Smooth muscle cell of the brain vasculature (primary cell): ENCODE results near the gene PCDHB12.
"Not testable (repeated sequence)": the region's sequence is repeated elsewhere in the genome, so short reads cannot be mapped to it uniquely, and the experiment has no call there.

Experiments
- DNase-seq: peaks from one replicate; pipeline ENCODE4 v3.0.0-alpha.2; 2012; ENCODE audit warnings: low read depth, low spot score

The PCDHB12 gene

DNA sequence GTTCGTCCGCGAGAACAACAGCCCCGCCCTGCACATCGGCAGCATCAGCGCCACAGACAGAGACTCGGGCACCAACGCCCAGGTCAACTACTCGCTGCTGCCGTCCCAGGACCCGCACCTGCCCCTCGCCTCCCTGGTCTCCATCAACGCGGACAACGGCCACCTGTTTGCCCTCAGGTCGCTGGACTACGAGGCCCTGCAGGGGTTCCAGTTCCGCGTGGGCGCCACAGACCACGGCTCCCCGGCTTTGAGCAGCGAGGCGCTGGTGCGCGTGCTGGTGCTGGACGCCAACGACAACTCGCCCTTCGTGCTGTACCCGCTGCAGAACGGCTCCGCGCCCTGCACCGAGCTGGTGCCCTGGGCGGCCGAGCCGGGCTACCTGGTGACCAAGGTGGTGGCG is 1.8 kb downstream of the PCDHB12 start:
- not testable (repeated sequence) for DNase-seq

DNA sequence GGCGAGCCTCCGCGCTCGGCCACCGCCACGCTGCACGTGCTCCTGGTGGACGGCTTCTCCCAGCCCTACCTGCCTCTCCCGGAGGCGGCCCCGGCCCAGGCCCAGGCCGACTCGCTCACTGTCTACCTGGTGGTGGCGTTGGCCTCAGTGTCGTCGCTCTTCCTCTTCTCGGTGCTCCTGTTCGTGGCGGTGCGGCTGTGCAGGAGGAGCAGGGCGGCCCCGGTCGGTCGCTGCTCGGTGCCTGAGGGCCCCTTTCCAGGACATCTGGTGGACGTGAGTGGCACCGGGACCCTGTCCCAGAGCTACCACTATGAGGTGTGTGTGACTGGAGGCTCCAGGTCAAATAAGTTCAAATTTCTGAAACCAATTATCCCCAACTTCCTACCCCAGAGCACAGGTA is 2.3 kb downstream of the PCDHB12 start:
- DNase-seq, result not testable (repeated sequence)

- DNase-seq, result not testable (repeated sequence)
Measured at GRCh38 chr5:141213656-141214339, 5.3 kb downstream of the PCDHB12 start, which contains the start of gene PCDHB13. Gene PCDHB13 (plus strand): TSS chr5:141213919. CDS start chr5:141214124, 205 bp downstream.

DNA sequence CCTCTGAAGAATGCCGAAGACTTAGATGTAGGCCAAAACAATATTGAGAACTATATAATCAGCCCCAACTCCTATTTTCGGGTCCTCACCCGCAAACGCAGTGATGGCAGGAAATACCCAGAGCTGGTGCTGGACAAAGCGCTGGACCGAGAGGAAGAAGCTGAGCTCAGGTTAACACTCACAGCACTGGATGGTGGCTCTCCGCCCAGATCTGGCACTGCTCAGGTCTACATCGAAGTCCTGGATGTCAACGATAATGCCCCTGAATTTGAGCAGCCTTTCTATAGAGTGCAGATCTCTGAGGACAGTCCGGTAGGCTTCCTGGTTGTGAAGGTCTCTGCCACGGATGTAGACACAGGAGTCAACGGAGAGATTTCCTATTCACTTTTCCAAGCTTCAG is 6.1 kb downstream of the PCDHB12 start:
- not testable (repeated sequence) for DNase-seq

DNA sequence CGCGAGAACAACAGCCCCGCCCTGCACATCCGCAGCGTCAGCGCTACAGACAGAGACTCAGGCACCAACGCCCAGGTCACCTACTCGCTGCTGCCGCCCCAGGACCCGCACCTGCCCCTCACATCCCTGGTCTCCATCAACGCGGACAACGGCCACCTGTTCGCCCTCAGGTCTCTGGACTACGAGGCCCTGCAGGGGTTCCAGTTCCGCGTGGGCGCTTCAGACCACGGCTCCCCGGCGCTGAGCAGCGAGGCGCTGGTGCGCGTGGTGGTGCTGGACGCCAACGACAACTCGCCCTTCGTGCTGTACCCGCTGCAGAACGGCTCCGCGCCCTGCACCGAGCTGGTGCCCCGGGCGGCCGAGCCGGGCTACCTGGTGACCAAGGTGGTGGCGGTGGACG is 7.0 kb downstream of the PCDHB12 start:
- DNase-seq, result not testable (repeated sequence)

DNA sequence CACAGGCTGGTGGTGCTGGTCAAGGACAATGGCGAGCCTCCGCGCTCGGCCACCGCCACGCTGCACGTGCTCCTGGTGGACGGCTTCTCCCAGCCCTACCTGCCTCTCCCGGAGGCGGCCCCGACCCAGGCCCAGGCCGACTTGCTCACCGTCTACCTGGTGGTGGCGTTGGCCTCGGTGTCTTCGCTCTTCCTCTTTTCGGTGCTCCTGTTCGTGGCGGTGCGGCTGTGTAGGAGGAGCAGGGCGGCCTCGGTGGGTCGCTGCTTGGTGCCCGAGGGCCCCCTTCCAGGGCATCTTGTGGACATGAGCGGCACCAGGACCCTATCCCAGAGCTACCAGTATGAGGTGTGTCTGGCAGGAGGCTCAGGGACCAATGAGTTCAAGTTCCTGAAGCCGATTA is 7.5 kb downstream of the PCDHB12 start:
- not testable (repeated sequence) for DNase-seq

DNA sequence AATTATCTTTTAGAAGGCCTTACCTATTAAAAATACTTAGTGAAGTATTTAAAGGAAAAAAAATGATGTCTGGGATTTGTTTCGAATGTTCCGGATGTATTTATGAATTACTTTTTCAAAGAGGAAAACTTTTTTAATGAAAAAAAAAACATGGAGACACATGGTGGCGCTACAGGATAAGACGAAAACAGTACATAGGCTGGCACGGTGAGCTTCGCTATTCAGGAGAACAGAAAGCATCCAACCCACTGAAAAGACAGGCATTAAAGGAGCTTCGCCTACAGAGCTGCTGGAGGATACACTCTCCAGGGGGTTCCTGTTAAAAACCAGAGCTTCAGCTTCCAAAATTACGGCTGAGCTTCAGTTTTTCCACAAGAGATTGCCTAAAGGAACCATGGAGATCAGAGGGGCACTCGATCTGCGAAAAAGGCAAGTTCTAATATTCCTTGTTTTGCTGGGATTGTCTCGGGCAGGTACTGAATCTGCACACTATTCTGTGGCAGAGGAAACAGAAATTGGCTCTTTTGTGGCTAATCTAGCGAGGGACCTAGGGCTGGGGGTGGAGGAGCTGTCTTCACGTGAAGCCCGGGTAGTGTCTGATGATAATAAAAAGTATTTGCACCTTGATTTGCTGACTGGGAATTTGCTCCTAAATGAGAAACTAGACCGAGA is 14.7 kb downstream of the PCDHB12 start, which contains the start of gene PCDHB14:
PCDHB14 (plus strand) TSS at position 232 of the 672 bp plus-strand sequence; CDS start at position 395, 163 bp downstream.
- DNase-seq, result no peak

DNA sequence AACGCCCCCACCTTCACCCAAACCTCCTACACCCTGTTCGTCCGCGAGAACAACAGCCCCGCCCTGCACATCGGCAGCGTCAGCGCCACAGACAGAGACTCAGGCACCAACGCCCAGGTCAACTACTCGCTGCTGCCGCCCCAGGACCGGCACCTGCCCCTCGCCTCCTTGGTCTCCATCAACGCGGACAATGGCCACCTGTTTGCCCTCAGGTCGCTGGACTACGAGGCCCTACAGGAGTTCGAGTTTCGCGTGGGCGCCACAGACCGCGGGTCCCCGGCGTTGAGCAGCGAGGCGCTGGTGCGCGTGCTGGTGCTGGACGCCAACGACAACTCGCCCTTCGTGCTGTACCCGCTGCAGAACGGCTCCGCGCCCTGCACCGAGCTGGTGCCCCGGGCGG is 16.3 kb downstream of the PCDHB12 start:
- DNase-seq, result not testable (repeated sequence)

DNA sequence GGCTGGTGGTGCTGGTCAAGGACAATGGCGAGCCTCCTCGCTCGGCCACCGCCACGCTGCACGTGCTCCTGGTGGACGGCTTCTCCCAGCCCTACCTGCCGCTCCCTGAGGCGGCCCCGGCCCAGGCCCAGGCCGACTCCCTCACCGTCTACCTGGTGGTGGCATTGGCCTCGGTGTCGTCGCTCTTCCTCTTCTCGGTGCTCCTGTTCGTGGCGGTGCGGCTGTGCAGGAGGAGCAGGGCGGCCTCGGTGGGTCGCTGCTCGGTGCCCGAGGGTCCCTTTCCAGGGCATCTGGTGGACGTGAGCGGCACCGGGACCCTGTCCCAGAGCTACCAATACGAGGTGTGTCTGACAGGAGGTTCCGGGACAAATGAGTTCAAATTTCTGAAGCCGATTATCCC is 16.9 kb downstream of the PCDHB12 start:
- DNase-seq, result not testable (repeated sequence)

DNA sequence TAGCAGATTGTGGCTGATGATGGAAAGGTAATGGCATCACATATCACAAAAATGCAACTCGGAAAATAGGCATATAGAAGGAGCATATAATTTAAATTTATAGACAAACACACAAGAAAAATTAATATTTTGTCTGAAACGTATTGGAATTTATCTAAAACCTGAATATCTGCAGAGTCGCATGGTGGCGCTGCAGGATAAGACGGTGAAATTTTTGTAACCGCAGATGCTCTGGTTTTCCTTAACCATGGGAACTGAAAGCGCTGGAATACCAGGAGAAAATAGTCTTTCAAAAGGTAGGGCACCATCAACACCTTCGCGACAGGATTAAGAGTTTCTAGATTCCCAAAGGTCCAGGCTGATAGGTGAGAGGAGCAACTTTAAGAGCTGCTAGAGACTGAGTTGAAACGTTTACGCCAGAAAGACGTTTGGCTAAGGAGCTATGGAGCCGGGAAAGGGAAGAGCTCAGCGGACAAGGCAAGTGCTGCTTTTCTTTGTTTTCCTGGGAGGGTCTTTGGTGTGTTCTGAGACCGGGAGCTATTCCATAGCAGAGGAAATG is 25.7 kb downstream of the PCDHB12 start:
- DNase-seq, result no peak

DNA sequence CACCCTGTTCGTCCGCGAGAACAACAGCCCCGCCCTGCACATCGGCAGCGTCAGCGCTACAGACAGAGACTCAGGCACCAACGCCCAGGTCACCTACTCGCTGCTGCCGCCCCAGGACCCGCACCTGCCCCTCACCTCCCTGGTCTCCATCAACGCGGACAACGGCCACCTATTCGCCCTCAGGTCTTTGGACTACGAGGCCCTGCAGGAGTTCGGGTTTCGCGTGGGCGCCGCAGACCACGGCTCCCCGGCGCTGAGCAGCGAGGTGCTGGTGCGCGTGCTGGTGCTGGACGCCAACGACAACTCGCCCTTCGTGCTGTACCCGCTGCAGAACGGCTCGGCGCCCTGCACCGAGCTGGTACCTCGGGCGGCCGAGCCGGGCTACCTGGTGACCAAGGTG is 27.4 kb downstream of the PCDHB12 start:
- DNase-seq, result not testable (repeated sequence)

DNA sequence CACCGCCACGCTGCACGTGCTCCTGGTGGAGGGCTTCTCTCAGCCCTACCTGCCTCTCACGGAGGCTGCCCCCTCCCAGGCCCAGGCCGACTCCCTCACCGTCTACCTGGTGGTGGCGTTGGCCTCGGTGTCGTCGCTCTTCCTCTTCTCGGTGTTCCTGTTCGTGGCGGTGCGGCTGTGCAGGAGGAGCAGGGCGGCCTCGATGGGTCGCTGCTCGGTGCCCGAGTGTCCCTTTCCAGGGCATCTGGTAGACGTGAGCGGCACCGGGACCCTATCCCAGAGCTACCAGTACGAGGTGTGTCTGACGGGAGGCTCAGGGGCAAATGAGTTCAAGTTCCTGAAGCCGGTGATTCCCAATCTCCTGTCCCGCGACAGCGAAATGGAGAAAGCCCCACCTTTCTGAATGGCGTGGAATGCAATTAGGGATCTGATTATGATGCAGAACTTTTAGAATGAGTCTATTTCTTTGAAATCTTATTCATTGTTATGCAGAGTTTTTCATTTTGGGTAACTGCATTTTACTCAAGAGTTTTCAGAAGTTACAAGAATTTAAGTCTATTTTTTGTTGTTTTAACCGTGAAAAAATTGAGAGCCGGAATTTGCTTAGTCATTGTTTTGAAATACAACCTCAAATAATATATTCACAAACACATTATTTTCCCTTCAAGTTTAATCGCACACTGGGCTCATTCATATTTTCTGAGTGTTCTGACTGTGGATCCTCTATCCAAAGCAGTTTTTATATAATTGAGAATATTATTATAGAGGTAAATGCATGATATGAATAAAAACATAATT is 28.2 kb downstream of the PCDHB12 start:
- no peak for DNase-seq

- DNase-seq, result no peak
Measured at GRCh38 chr5:141241496-141241895, 33.0 kb downstream of the PCDHB12 start.

GRCh38 chr5:141245250-141245717 is 36.8 kb downstream of the PCDHB12 start, which contains the start of gene PCDHB15:
Gene PCDHB15 (plus strand): TSS chr5:141245395. CDS start chr5:141245579, 184 bp downstream.
- no peak for DNase-seq

GRCh38 chr5:141246971-141247370 is 38.5 kb downstream of the PCDHB12 start:
- not testable (repeated sequence) for DNase-seq

GRCh38 chr5:141247434-141247833 is 38.9 kb downstream of the PCDHB12 start:
- DNase-seq, result not testable (repeated sequence)

DNA sequence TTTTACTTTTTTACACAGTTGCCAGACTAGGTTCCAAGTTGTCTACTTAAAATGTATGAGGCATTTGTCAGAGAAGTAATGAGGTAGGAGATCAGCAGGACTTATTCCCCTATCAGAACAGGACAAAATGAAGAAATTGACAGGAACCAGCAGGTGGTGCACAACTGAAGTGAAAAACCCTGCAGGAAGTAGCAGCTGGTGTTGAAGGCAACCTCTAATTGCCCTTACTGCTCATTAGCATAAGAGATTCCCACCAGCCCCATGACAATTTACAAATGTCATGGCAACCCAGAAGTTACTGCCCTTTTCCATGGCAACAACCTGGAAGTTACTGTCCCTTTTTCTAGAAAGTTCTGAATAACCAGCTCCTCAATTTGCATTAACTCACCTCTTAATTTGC is 42.1 kb downstream of the PCDHB12 start:
- no peak for DNase-seq

GRCh38 chr5:141258464-141258863 is 49.9 kb downstream of the PCDHB12 start:
- DNase-seq, result no peak

DNA sequence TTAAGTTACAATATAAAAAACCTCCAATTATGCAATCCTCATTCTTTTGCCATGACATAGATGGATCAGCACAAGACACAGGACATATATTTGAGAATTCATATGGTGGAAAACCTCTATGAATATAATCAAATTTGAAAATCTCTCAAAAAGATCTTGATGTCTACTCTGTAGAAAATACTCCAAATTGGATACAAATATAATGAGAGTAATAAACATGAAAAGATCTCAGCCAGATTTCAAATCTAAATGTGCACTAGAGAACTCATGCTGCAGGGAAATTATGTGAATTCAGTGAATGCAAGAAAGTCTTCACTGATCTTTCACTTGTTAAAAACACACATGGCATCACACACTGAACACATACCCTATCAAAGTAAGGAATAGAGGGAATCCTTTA is 50.4 kb downstream of the PCDHB12 start:
- no peak for DNase-seq

GRCh38 chr5:141260458-141261237 is 52.1 kb downstream of the PCDHB12 start:
- no peak for DNase-seq

DNA sequence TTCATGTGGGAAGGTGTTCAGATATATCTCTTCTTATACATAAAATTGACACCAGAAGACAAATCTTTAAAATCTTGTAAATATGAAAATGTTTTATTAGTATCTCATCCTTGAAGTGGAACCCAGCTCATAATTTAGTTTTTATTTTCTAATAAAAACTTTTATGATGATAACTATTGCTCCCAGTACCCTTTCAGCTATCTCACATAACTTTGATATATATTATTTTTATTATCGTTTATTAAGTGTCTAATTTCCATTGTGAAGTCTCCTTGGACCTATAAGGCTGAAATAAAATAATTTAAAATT is 52.7 kb downstream of the PCDHB12 start:
- DNase-seq, result no peak
